ENCODE results near the gene ANK3. TPM values are rescaled to one million over a fixed set of nuclear protein-coding genes. Genes with fewer than 3 reads are reported as not detected.

ANK3 gene
- total RNA-seq, 4 donors from 2014 or later, result 86.3 to 224 (median 139) TPM

- H3K27ac ChIP-seq, result peak overlapping the region in 2 of 4 donors; percentile 86 to 92
- H3K36me3 ChIP-seq, result no peaks in the 10 kb centered on the region
- no peaks in the 10 kb centered on the region for H3K9me3 ChIP-seq
- DNase-seq (ENCODE audit: low spot score in 2 of 2), result no peak
- no peak for TF ChIP-seq POLR2A (IDR thresholded peaks at IDR 0.05)
- TF ChIP-seq EP300 (IDR thresholded peaks at IDR 0.05), result no peak
- TF ChIP-seq, protein P1, sequence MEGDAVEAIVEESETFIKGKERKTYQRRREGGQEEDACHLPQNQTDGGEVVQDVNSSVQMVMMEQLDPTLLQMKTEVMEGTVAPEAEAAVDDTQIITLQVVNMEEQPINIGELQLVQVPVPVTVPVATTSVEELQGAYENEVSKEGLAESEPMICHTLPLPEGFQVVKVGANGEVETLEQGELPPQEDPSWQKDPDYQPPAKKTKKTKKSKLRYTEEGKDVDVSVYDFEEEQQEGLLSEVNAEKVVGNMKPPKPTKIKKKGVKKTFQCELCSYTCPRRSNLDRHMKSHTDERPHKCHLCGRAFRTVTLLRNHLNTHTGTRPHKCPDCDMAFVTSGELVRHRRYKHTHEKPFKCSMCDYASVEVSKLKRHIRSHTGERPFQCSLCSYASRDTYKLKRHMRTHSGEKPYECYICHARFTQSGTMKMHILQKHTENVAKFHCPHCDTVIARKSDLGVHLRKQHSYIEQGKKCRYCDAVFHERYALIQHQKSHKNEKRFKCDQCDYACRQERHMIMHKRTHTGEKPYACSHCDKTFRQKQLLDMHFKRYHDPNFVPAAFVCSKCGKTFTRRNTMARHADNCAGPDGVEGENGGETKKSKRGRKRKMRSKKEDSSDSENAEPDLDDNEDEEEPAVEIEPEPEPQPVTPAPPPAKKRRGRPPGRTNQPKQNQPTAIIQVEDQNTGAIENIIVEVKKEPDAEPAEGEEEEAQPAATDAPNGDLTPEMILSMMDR (IDR thresholded peaks at IDR 0.05), result no peak
- H3K4me1 ChIP-seq, result peaks cover 0 to 13% (median 5%) of the 10 kb centered on the region in 4 donors
- H3K27me3 ChIP-seq, result no peaks in the 10 kb centered on the region
- H3K4me3 ChIP-seq, result no peak overlapping the region
Observed at GRCh38 chr10:60309371-60309770, 80.3 kb downstream of the ANK3 start.

DNA sequence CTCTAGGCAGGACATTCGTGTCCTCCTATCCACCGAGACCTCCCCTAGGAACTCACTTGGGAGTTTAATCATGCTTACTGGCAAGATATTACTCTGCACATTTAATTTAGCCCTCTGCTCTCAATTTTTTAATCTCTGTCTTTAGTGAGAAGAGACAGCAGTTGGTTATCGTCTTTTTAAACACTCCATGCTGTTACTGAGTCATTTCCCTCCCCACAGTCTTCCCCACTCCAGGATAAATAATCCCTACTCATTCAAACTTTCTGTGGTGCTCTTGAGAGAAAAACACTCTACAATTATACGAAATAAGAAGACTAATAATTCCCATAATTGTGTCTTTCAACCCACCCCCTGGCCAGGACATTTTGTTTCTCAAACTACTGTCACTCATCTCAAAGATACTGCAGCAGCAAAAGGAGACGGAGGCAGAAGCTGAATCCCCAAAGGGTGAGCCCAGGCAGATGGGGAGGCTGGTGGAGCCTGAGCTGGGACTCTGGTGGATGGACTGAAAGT lies 84.2 kb downstream of the ANK3 start:
- Histone ChIP-seq H3K9me3 (no peaks in the 10 kb centered on the region), H3K4me3 (no peak overlapping the region)

GRCh38 chr10:60304829-60305379 lies 84.8 kb downstream of the ANK3 start:
- Histone ChIP-seq H3K27me3 (no peaks in the 10 kb centered on the region), H3K4me3 (no peak overlapping the region), H3K9me3 (no peaks in the 10 kb centered on the region), H3K27ac (peak overlapping the region in 3 of 4 donors; percentile 41 to 92 (median 86)), H3K36me3 (no peaks in the 10 kb centered on the region), H3K4me1 (peaks cover 0 to 11% (median 2%) of the 10 kb centered on the region in 4 donors)
- TF ChIP-seq, protein P1 (IDR thresholded peaks at IDR 0.05), result no peak
- no peak for TF ChIP-seq POLR2A (IDR thresholded peaks at IDR 0.05)
- TF ChIP-seq EP300 (IDR thresholded peaks at IDR 0.05), result no peak
- 74 to 81% methylated on average over 2 of the region's 2 CpGs for WGBS, 2 donors
- no peak for DNase-seq (ENCODE audit: low spot score in 2 of 2)

More for the DNA sequence above, 84.2 kb downstream of the ANK3 start:
- DNase-seq (ENCODE audit: low spot score in 2 of 2), result no peak
- peak overlapping the region in 3 of 4 donors; percentile 41 to 92 (median 86) for H3K27ac ChIP-seq
- H3K4me1 ChIP-seq, result peaks cover 0 to 11% (median 2%) of the 10 kb centered on the region in 4 donors
- TF ChIP-seq EP300 (IDR thresholded peaks at IDR 0.05) (no peak), POLR2A (IDR thresholded peaks at IDR 0.05) (no peak)
- TF ChIP-seq, protein P1 (IDR thresholded peaks at IDR 0.05), result no peak
- 54 to 56% methylated on average over 5 of the region's 5 CpGs for WGBS, 2 donors
- no peaks in the 10 kb centered on the region for H3K36me3 ChIP-seq
- no peaks in the 10 kb centered on the region for H3K27me3 ChIP-seq

DNA sequence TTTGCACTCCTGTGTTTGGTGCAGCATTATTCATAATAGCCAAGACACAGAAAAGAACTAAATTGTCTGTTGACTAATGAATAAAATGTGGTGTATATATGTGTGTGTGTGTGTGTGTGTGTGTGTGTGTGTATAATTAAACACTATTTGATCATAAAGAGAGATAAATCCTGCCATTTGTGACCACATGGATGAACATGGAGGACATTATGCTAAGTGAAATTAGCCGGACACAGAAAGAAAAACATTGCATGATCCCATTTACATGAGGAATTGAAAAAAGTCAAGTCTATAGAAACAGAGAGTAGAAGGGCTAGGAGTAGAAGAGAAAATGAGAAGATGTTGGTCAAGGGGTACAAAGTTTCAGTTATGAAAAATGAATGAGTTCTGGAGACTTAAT lies 85.9 kb downstream of the ANK3 start:
- H3K27ac ChIP-seq, result peak overlapping the region in 3 of 4 donors; percentile 9 to 92 (median 86)
- H3K4me3 ChIP-seq, result no peak overlapping the region
- H3K4me1 ChIP-seq, result peaks cover 0 to 5% (median 0%) of the 10 kb centered on the region in 4 donors
- no peaks in the 10 kb centered on the region for H3K36me3 ChIP-seq
- TF ChIP-seq POLR2A (IDR thresholded peaks at IDR 0.05), result no peak
- no peak for TF ChIP-seq EP300 (IDR thresholded peaks at IDR 0.05)
- TF ChIP-seq, protein P1 (IDR thresholded peaks at IDR 0.05), result no peak
- 82 to 93% methylated on average over 1 of the region's 1 CpG for WGBS, 2 donors
- no peaks in the 10 kb centered on the region for H3K27me3 ChIP-seq
- no peak for DNase-seq (ENCODE audit: low spot score in 2 of 2)
- no peaks in the 10 kb centered on the region for H3K9me3 ChIP-seq

Data from tibial nerve (tissue), 4 donors.